Colon (tissue), 2 donors: ENCODE measurements around the gene ARHGAP40.

Experiments used
- FAIRE-seq: peaks from 2 replicates; lab custom pipeline; 2012; peaks lifted over from hg19 to GRCh38; lab: Jason Lieb, UNC
- donor health status: control.
- donor health status: control.

The ARHGAP40 gene

DNA sequence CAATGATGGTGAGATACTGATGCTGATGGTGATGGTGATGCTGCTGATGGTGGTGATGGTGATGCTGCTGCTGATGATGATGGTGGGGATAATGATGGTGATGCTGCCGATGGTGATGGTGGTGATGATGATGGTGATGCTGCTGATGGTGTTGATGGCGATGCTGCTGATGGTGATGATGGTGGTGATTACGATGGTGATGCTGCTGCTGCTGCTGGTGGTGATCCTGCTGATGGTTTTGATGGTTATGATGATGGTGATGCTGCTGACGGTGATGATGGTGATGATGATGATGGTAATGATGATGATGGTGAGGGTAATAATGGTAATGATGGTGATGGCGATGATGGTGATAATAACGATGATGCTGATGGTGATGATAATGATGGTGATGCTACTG, 50.0 kb downstream of the ARHGAP40 start:
- FAIRE-seq, result no peak

DNA sequence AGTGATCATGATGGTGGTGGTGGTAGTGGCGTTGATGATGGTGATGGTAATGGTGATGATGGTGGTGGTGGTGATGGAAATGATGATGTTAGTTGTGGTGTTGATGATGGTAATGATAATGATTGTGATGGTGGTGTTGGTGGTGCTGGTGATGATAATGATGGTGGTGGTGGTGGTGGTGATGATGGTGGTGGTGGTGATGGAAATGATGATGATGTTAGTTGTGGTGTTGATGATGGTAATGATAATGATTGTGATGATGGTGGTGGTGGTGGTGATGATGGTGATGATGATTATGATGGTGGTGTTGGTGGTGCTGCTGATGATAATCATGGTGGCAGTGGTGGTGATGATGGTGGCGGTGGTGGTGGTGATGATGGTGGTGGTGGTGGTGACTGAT, 51.4 kb downstream of the ARHGAP40 start:
- no peak for FAIRE-seq

DNA sequence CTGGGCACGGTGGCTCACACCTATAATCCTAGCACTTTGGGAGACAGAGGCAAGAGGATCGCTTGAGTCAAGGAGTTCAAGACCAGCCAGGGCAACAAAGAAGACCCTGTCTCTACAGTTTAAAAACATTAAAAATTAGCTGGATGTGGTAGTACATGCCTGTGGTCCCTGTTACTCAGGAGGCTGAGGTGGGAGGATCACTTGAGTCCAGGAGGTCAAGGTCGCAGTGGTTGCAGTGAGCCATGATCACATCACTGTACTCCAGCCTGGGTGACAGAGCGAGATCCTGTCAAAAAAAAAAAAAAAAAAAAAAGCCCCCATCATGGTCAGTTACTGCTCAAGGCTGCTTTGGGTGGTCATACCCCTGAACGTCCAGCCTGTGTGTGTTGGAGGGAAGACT, 55.8 kb downstream of the ARHGAP40 start:
- no peak for FAIRE-seq

DNA sequence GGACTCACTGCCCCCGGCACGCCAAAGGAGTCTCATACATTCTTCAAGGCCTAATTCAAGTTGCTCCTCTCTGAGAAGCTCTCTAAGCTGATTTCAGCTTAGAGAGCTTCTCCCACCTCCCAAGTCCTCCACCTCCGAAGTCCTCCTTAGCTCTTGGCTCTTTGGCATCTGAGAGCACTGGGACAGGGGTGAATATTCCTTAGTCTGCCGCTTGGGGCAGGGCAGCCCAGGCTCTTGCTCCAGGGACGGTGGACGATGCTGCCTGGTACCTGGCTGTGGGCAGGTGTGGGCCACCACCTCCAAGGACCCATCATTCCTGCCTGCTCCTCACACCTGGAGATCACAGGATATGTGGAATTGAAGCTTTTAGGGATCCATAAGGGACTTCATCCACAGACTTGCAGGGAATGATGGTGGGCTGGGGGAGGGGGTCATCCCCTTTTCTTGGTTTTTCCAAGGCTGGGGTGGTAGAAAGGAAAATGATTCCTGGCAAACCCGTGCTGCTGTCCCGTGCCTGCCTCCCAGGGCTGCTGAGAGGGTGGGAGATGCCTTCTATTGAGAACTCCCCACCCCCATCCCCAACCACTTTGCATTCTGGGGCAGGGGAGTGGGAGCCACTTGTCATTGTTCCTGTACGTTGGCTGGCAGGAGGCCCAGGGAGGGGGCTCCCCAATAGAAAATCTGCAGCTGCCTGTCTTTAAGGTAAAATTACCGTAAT, 57.4 kb downstream of the ARHGAP40 start:
- no peak for FAIRE-seq

DNA sequence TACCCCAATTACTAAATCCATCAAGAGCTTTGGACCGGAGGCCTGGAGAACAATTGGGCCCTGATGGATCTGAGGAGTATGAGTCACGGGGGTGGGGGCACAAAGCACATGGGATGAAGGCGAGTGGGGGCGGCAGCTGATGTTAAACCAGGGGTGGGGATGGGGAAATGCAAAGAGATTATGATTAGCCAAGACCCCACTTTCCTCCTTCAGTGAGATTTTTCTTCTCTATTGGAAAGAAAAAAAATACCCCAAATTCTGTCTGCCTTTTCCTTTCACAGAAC, 57.9 kb downstream of the ARHGAP40 start:
- FAIRE-seq, result no peak

DNA sequence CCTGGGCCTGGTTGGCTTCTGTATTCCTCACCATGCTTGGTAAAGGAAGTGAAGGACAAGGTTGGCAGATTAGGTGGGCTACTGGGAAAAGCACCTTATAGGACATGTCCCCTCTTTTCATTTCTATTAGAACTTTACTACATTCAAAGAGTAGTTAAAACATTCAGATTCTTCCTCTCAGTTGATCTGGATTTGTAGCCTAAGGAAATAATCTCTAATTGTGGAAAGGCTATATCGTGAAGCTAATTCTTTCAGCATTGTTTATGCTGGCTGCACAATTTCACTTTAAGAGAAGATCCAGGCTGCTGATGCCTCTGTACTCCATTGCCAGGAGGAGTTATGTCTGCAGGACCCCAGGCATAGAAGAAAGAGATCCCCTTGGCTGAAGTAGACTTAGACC, 58.8 kb downstream of the ARHGAP40 start:
- FAIRE-seq, result no peak

DNA sequence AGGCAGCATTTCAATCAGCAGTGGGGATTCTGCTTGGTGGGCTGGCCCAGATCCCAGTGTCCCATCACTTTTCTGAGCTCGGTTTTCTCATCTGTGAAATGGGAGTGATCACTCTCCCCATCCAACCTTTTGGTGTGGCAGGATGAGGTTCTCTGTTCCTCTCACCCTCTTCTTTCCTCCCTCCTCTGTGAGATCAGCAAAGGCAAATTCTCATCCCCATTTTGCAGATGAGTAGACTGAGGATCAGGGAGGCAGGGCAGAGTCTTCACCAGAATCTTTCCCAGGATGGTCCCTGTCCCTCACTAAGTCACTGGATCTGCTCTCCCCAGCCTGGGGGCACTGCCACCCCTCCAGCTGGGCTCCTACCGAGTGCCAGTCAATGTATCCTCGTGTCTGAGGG, 62.1 kb downstream of the ARHGAP40 start:
- no peak for FAIRE-seq

DNA sequence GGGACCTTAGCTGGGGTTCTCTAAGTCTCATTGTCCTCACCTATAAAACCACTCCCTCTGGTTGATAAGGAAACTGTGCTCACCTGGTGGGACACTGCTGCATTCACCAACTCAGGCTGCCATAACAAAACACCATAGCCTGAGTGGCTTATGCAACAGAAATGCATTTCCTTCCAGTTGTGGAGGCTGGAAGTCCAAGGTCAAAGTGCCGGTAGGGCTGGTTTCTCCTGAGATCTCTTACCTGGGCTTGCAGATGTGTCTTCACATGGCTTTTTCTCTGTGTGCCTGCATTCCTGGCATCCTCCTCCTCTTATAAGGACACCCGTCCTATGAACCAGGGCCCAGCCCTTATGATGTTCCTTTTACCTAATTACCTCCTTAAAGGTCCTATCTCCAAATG, 62.7 kb downstream of the ARHGAP40 start:
- no peak for FAIRE-seq

DNA sequence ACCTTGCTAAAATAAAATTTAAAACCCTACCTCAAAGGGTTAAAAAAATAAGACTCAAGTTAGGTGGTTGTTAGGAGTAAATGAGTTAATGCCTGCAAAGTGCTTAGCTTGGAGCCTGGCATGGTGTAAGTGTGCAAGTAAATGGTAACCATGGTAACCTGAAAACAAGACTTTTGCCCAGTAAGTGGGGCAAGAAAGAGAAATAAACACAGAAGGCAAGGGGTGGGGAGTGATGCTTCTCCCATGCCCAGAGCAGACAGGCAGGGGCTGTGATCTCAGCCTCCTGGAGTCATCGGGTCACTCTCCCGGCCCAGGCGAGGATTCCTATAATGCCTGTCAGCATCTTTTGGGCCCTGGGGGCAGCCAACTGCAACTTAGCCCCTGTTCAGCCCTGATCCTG, 63.5 kb downstream of the ARHGAP40 start:
- FAIRE-seq, result no peak

DNA sequence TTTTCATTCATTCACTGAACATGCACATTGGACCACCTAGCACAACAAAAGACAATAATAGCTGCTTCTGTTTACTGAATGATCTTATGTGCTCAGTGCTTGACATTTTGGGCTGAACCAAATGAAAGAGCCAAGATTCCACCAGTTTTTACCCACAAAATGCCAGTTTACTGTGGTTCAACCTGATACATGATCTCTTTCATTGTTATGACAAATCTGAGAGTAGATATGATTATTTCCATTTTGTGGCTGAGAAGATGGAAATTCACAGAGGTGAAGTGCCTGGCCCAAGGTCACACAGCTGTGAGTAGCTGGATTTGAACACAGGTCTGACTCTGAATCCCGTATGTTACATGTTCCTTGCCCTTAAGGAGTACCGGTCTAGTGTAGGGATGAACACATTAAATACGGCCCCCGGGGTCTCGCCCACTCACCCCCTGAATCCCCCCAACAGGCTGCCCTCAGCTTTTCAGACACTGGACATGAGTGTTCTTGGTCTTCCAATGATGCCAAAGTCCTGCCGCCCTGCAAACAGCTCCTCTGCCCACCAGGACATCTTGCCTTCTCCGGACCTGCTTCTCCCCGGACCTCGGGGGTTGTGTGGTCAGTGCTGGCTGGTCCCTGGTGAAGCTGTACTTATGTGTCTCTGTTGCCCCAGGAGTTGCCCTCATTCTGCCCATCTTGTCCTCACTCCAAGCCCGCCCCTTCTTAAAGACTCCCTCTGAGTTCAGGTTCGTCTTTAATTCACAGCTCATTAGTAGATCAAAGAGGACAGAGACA, 64.1 kb downstream of the ARHGAP40 start:
- FAIRE-seq, result no peak

DNA sequence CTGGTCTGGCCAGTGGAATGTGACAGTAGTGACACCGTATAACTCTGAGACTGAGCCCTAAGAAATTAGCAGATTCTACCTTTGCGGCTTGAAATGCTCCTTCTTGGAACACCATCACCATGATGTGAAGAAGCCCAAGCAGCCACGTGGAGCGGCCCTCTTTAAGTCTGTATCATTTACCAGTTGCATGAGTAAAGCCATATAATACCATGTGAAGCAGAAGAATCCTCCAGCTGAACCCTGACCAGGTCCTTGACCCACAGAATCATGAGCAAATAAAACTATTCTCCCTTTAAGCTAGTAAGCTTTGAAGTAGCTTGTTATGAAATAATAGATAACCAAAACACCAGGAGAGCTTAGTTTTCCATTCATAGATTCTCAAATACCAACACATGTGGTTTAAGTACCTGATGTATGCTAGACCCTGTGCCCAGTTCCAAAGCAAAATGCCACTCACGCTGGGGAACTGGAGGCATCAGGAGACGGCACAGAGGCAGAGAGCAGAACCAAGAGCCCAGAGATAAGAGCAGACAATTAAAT, 65.9 kb downstream of the ARHGAP40 start:
- FAIRE-seq, result no peak

DNA sequence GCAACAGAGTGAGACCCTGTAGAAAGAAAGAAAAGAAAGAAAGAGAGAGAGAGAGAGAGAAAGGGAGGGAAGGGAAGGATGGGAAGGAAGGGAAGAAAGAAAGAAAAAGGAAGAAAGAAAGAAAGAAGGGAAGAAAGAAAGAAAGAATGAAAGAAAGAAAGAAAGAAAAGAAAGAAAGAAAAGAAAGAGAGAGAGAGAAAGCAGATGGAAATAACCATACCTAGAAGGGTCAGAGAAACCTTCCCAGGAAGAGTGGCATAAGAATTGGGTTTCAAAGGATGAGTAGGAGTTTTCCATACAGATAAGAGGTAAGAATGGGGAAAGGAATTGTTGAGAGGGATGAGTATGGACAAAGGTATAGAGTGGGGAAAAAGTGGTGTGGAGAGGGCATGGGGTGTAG, 68.1 kb downstream of the ARHGAP40 start:
- FAIRE-seq, result no peak

DNA sequence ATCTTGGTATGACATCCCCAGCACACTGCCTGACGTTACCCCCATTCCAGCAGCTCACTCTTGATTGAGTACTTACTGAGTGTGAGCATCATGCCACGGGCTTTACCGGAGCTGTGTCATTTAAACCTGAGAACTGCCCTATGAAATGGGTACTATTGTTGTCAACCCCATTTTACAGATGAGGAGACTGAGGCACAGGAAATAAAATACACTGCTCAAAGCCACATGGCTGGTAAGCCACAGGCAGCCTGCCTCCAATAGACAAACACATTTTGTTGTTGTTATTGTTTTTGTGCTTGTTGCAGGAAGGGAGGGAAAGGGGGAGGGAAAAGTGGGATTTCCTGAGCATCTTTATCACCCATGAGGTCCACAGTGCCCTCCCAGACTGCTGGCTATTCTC, 69.2 kb downstream of the ARHGAP40 start:
- no peak for FAIRE-seq

DNA sequence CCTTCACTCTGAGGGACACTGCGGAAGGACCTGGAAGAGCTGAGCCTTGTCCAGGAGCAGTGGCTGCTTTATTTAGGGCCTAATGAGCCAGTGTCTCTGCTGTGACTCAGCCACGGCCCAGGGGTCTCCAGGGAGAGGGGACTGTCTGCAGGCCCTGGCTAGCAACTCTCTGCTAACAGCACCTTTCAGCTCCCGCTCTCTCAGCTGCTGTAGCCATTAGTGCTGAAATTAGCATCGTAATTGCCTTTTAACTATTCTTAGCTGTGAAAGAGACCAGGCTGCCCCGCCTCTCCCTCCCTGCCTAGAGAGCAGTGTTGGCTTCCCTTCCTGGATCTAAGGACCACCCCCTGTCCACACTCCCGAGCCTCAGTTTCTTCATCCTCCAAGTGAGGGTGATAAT, 69.6 kb downstream of the ARHGAP40 start:
- FAIRE-seq, result no peak

DNA sequence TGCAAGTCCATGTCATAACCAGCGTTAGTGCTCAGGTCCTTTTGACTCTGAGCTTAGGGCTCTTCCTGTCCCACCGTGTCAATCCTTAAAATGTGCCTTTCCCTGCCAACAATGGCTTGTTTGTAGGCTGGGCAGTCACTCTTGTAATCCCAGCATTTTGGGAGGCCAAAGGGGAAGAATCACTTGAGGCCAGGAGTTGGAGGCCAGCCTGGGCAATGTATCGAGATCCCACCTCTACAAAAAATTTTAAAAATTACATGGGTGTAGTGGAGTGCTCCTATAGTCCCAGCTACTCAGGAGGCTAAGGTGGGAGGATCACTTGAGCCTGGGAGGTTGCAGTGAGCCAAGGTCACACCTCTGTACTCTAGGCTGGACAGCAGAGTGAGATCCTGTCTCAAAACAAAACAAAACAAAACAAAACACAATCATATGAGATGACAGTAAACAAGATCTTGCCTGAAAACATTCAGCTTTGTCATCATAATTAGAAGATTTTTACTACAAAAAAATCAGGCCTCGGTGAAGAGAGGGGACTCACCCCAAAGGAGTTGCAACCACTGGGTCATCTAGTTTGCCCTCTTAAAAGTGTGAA, 70.2 kb downstream of the ARHGAP40 start:
- no peak for FAIRE-seq

DNA sequence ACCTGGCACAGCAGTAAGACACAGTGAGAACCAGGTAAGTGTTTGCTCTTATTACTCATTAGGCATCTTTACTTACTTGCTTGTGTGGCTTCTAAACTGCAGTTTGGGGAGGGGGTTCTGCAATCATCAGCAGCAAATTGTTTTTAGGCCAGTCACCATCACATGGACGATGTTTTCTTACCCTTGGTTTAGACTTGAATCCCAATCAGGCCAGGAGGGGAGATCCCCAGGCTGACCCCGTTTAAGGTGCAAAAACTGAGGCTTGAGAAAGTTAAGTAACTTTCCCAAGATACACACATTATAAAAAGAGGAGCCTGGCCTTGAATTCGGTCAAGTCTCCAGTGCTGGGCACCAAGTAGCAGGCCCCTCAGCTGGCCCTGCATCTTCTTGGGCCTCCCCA, 70.9 kb downstream of the ARHGAP40 start:
- FAIRE-seq, result no peak

DNA sequence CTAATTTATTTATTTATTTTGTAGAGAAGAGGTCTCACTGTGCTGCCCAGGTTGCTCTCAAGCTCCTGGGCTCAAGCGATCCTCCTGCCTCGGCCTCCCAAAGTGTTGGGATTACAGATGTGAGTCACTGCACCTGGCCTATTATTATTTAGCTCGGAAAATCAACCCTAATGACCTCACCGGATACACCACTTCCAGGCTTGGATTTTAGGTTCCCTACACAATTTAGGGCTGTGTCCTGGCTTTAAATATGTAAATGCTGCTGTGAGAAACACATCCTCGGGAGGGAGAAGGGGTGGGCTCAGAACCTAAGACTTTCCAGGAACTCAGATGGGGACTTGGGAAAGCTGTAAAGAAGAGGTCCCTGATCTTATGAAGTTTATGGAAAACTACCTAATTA, 71.7 kb downstream of the ARHGAP40 start:
- FAIRE-seq, result no peak

DNA sequence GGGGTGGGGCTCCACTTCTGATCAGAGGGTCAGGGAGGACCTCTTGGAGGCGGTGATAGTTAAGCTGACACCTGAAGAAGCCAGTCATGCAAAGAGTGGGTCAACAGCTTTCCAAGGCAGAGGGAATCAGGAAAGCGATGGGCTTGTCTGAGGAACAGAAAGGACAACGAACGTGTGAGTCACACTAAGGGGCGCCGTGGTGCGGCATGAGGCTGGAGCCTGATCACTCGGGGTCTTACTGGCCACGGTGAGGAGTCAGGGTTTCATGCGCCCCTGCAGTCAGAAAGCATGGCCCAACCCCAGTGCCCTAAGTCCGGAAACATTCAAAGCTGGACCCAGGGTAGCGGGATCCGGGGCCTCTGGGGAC, 72.1 kb downstream of the ARHGAP40 start:
- FAIRE-seq, result no peak

DNA sequence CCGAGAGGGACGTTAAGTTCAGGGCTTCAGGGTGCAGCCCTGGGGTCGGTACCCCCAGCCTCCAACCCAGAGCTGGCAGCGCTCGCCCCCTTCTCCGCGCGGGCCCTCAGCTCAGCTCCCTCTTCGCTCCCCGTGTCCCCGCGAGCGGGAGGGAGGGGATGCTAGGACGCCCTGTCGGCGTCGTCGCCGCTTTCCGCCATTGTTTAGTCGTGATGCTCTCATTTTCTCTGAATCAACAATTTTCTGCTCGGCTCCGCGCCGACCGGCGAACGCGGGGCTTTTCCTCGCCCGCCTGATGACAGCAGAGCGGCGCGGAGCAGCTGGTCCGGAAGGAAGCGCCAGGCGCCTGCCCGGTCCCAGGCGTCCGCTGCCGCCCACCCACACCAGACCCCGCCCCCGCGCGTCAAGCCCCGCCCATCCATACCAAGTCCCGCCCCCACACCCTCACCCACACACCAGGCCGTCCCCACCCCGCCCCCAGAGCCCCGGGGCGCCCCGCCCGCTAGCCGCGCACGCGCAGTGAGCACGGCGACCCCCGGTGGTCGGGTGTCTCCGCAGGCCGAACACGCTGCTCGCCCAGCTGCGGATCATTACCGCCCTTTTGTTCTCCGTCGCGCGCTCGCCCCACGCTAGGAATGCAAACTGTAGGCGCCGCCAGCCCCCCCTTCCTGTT, 72.6 kb downstream of the ARHGAP40 start:
- FAIRE-seq, result no peak

DNA sequence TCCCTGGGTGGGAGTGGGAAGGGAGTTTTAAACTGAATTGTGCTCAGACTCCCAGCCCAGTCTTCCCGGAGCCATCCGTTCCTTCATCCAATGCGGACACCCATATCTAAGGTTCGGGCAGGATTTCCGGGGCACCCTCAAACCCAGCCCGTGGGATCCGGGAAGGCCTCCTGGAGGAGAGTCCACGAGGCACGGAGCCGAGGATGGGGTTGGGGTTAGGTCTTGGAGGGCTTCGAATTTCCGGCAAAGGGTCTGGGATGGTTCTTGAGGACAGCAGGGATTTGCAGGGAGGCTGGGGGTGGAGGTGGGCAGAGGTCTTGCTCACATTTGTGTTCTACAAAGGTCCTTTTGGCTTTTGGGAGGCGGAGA, 73.1 kb downstream of the ARHGAP40 start:
- no peak for FAIRE-seq

DNA sequence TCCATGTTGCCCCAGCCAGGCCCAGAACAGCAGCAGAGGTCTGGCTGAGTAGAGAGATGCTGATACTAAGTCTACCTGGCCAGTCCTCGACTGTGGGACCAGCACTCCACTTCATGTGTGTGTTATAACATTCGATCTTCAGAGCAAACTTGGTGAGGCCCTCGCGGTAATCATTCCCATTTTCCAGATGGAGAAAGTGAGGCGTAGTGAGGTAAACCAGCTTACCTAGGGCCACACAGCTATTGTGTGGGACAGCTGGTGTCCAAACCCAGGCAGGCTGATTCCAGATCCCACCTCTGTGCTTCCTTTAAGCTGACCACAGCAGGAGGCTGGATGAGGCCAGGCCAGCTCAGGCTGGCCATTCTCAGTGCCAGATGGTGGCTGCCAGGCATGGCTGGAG, 75.0 kb downstream of the ARHGAP40 start:
- no peak for FAIRE-seq

DNA sequence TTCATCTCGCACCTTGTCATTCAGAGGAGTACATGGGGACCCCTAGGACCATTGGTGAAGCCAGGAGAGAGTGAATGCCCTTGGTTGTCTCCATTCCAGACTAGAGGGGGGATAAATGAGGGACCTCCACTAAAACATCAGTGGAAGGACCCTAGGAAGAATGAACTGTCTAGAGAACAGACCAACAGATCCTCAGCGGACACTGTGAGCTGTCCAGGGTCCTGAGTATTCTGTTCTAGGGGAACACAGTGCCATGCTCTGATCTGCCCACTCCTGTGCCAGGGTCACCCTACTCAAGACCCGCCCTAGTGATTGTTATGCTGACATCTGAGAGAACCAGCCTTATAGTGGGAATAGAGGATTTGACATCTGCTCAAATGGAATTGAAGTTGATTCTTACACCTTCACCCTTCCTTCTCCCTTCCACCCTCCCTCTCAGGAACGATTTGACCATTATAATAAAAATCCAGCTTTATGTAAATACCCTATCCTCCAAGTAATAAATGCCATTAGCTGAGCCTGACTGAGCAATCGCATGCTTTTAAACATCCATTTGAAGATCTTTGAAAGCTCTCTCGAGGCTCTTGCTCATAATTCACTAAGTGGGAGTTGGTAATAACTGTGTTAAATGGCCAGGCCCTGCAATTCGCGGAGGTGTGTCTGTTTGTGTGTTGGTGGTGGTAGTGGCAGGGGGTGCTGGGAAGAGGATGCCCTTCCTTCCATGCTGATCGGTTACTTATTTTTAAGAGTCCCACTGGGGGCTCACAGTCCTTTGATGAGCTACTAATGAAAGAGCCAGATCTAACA, 79.1 kb downstream of the ARHGAP40 start:
- no peak for FAIRE-seq
